T-cell (primary cell): ENCODE data around the gene SH2D2A. TPM values are rescaled to one million over a fixed set of nuclear protein-coding genes. Genes with fewer than 3 reads are reported as not detected.

Experiments used
- ATAC-seq, 4 experiments: fragments of 200-7000 bp in 3 of 4; fragments of 150-1000 bp in 1 of 4; cut with Tn5 transposase; replicated peaks in 1 of 4; 1 replicate in 3 of 4; 2 replicates in 1 of 4; pipeline ENCODE4 v1.10.0; 2021; ENCODE audit warnings: moderate library complexity in 3 of 4, mild to moderate bottlenecking in 2 of 4, moderate number of reproducible peaks in 1 of 4
- CTCF ChIA-PET, 2 donors: fragments of 300-600 bp; sonication (Branson Sonifier 250); formaldehyde crosslinking; loops; one replicate each; lab custom pipeline; 2022; ENCODE audit warnings: antibody characterized with exemption in 2 of 2; lab: Charles Lee
- POLR2A ChIA-PET, 2 donors: fragments of 300-600 bp; sonication (Branson Sonifier 250); formaldehyde crosslinking; loops; one replicate each; lab custom pipeline; 2022; ENCODE audit warnings: antibody characterized with exemption in 2 of 2; lab: Charles Lee
- DNase-seq, 35 experiments: peaks; one replicate each; pipeline versions ENCODE4 v3.0.0 to v3.0.0-alpha.2; 2013 to 2023
- H3K27ac ChIP-seq: one replicate; pipeline ENCODE4 v1.5.1; 2013; ENCODE audit warnings: low read length
- H3K27me3 ChIP-seq, 2 experiments: replicated peaks in 1 of 2; 1 replicate in 1 of 2; 2 replicates in 1 of 2; pipeline versions ENCODE4 v1.6.1 to v1.7.0; 2013; ENCODE audit warnings: low read length in 1 of 2, mixed read lengths in 1 of 2; ENCODE audit not compliant: control insufficient read depth in 2 of 2, insufficient read depth in 2 of 2; ENCODE audit errors: extremely low read depth in 1 of 2
- H3K36me3 ChIP-seq, 2 donors: 1 replicate in 1 of 2; 2 replicates in 1 of 2; pipeline versions ENCODE4 v1.6.1 to v1.7.0; 2013; ENCODE audit warnings: low read length in 1 of 2; ENCODE audit not compliant: control insufficient read depth in 2 of 2, insufficient read depth in 1 of 2; ENCODE audit errors: extremely low read depth in 1 of 2
- H3K4me1 ChIP-seq, 2 experiments: 1 replicate in 1 of 2; 2 replicates in 1 of 2; pipeline versions ENCODE4 v1.6.1 to v1.7.0; 2013; ENCODE audit warnings: low read length in 2 of 2, mixed read lengths in 1 of 2; ENCODE audit not compliant: insufficient read depth in 2 of 2, control insufficient read depth in 1 of 2; ENCODE audit errors: extremely low read depth in 1 of 2
- H3K4me3 ChIP-seq, 2 donors: 1 replicate in 1 of 2; 2 replicates in 1 of 2; pipeline versions ENCODE4 v1.5.1 to v1.7.0; 2013; ENCODE audit warnings: mild to moderate bottlenecking in 2 of 2, low read length in 1 of 2, moderate library complexity in 1 of 2; ENCODE audit not compliant: control insufficient read depth in 1 of 2; ENCODE audit errors: extremely low read depth in 1 of 2
- H3K9me3 ChIP-seq: 2 replicates; pipeline ENCODE4 v1.7.0; 2013
- H3K27ac Mint-ChIP-seq, 2 donors: one replicate each; pipeline ENCODE4 v1.8.0; 2020 to 2021; ENCODE audit warnings: mild to moderate bottlenecking in 2 of 2, mixed read lengths in 2 of 2
- H3K27me3 Mint-ChIP-seq, 2 donors: one replicate each; pipeline ENCODE4 v1.8.0; 2021 to 2022; ENCODE audit warnings: mixed read lengths in 2 of 2
- H3K36me3 Mint-ChIP-seq: one replicate; pipeline ENCODE4 v1.8.0; 2021; ENCODE audit warnings: mixed read lengths
- H3K4me1 Mint-ChIP-seq, 3 donors: one replicate each; pipeline ENCODE4 v1.8.0; 2020 to 2022; ENCODE audit warnings: mixed read lengths in 3 of 3, mild to moderate bottlenecking in 1 of 3
- H3K4me3 Mint-ChIP-seq, 3 donors: one replicate each; pipeline ENCODE4 v1.8.0; 2020 to 2022; ENCODE audit warnings: mild to moderate bottlenecking in 3 of 3, mixed read lengths in 3 of 3, moderate library complexity in 3 of 3
- H3K9me3 Mint-ChIP-seq, 3 donors: one replicate each; pipeline ENCODE4 v1.8.0; 2020 to 2022; ENCODE audit warnings: mixed read lengths in 3 of 3
- WGBS: methylation state at CpG from one replicate; pipeline ENCODE4 v1.1.5; 2013; ENCODE audit warnings: missing lambda C conversion rate; ENCODE audit not compliant: insufficient coverage; 5-methylcytosine and 5-hydroxymethylcytosine counted together
- total RNA-seq, 35 experiments: library from RNA in 6 of 35; stranded (reverse) in 6 of 35; fragments of 120-200 nt in 1 of 35; gene quantifications; one replicate each; pipeline versions ENCODE4 v1.2.1 to v1.2.4 and lab custom pipeline; 2013 to 2026

The SH2D2A gene
- total RNA-seq, 5 donors from 2014 or later (not counting 1 experiment from before 2014, with no cell fraction given), result 42.8 to 110 (median 66.8) TPM

DNA sequence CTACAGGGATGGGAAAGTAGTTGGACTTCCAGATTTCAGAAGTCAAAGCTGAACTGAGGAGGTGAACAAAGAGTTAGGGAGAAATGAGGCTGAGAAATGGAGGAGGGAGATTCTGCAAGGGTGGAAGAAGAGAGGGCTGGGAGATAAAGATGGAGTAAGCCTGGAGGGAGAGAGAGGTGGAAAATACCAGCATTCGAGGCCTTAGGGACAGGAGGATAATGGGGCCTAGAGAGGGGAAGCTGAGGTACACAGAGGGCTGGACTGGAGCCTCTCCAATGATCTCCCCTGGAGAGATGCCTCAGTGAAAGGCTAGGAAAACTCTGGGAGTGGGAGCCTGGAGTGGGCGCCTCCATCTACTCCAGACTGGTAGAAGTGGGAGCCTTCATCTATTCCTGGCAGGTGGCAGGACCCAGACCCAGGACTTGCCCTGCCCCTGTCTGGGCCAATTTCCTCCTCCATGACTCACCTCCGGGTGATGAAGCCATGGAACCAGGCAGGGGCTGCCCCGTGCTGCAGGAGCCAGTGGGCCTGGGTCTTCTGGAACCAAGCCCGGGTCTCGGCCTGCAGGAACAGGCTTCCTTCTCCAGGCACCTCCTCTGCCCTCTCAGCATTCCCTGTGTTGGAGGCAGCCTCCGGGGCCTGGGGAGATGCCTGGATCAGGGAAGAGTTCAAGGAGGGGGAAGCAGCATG lies 1.9 kb downstream of the SH2D2A start:
- DNase-seq (peak in 5 of 35 experiments; percentile 18 to 62 (median 29)), ATAC-seq (no peak)
- Mint-ChIP-seq H3K36me3 (peaks cover 24% of the 10 kb centered on the region), H3K4me3 (peak overlapping the region; percentile 88 to 92 (median 89)), H3K4me1 (peaks cover 57 to 72% (median 66%) of the 10 kb centered on the region in 3 donors), H3K9me3 (no peaks in the 10 kb centered on the region), H3K27me3 (no peaks in the 10 kb centered on the region), H3K27ac (peak overlapping the region; percentile 98 to 100)
- no peaks in the 10 kb centered on the region for H3K27me3 ChIP-seq
- H3K4me3 ChIP-seq, result peak overlapping the region; percentile 54 to 70
- H3K27ac ChIP-seq, result peak overlapping the region; percentile 99
- peaks cover 25 to 73% of the 10 kb centered on the region in 2 experiments for H3K4me1 ChIP-seq
- 57% methylated on average over 2 of the region's 7 CpGs for WGBS
- H3K36me3 ChIP-seq, result peaks cover 9 to 30% of the 10 kb centered on the region in 2 donors
- CTCF ChIA-PET, result interaction anchor here (0.6 to 1.5 kb wide), 12 partner anchors 11 to 86 kb away, joined by 3 to 12 read pairs (median 5); partner anchors contain the start of genes ISG20L2 (in 1 of the 2), METTL25B (in 1 of the 2) and NTRK1 (in 1 of the 2)
- no peaks in the 10 kb centered on the region for H3K9me3 ChIP-seq
- POLR2A ChIA-PET, result no interaction called here

- peaks cover 26% of the 10 kb centered on the region for H3K36me3 Mint-ChIP-seq
- Histone ChIP-seq H3K27me3 (no peaks in the 10 kb centered on the region), H3K4me1 (peaks cover 25 to 79% of the 10 kb centered on the region in 2 experiments), H3K27ac (peak overlapping the region; percentile 99), H3K9me3 (no peaks in the 10 kb centered on the region), H3K36me3 (peaks cover 9 to 33% of the 10 kb centered on the region in 2 donors), H3K4me3 (peak overlapping the region; percentile 54 to 70)
- ChIA-PET CTCF (interaction anchor here (0.6 to 1.5 kb wide), 14 partner anchors 12 to 85 kb away, joined by 3 to 12 read pairs (median 4); partner anchors contain the start of genes ISG20L2 (in 1 of the 2), METTL25B (in 1 of the 2) and NTRK1 (in 1 of the 2)), POLR2A (interaction anchor here in 1 of 2 donors (0.6 kb wide), 1 partner anchor 102 kb away, joined by 3 read pairs; no protein-coding TSS in a partner anchor)
- peaks cover 57 to 77% (median 68%) of the 10 kb centered on the region in 3 donors for H3K4me1 Mint-ChIP-seq
- peak; percentile 41 to 85 (median 71) for DNase-seq
- ATAC-seq, result peak; percentile 46 to 53 (median 50)
- WGBS, result 3% methylated on average over 46 of the region's 60 CpGs
- H3K27me3 Mint-ChIP-seq, result no peaks in the 10 kb centered on the region
- no peaks in the 10 kb centered on the region for H3K9me3 Mint-ChIP-seq
- H3K27ac Mint-ChIP-seq, result peak overlapping the region; percentile 98 to 100
- peak overlapping the region; percentile 88 to 92 (median 89) for H3K4me3 Mint-ChIP-seq
Observed at GRCh38 chr1:156813750-156814570, 2.7 kb downstream of the SH2D2A start.

- POLR2A ChIA-PET, result no interaction called here
- H3K4me1 ChIP-seq, result peaks cover 25 to 86% of the 10 kb centered on the region in 2 experiments
- no peaks in the 10 kb centered on the region for H3K9me3 ChIP-seq
- H3K9me3 Mint-ChIP-seq, result no peaks in the 10 kb centered on the region
- H3K4me1 Mint-ChIP-seq, result peaks cover 60 to 79% (median 72%) of the 10 kb centered on the region in 3 donors
- H3K27ac ChIP-seq, result peak overlapping the region; percentile 99
- peak overlapping the region; percentile 98 to 100 for H3K27ac Mint-ChIP-seq
- CTCF ChIA-PET, result interaction anchor here (0.6 to 1.5 kb wide), 6 partner anchors 10 to 47 kb away, joined by 3 to 12 read pairs (median 6); partner anchors contain the start of gene NTRK1 (in 1 of the 2)
- H3K36me3 Mint-ChIP-seq, result peaks cover 31% of the 10 kb centered on the region
- no peaks in the 10 kb centered on the region for H3K27me3 Mint-ChIP-seq
- peak overlapping the region; percentile 88 to 92 (median 89) for H3K4me3 Mint-ChIP-seq
- no CpG with 5 or more reads among the region's 10 CpGs for WGBS
- no peaks in the 10 kb centered on the region for H3K27me3 ChIP-seq
- H3K36me3 ChIP-seq, result peaks cover 9 to 39% of the 10 kb centered on the region in 2 donors
- H3K4me3 ChIP-seq, result peak overlapping the region; percentile 54 to 70
- DNase-seq (no peak), ATAC-seq (no peak)
Observed at GRCh38 chr1:156813298-156813697, 3.4 kb downstream of the SH2D2A start.

DNA sequence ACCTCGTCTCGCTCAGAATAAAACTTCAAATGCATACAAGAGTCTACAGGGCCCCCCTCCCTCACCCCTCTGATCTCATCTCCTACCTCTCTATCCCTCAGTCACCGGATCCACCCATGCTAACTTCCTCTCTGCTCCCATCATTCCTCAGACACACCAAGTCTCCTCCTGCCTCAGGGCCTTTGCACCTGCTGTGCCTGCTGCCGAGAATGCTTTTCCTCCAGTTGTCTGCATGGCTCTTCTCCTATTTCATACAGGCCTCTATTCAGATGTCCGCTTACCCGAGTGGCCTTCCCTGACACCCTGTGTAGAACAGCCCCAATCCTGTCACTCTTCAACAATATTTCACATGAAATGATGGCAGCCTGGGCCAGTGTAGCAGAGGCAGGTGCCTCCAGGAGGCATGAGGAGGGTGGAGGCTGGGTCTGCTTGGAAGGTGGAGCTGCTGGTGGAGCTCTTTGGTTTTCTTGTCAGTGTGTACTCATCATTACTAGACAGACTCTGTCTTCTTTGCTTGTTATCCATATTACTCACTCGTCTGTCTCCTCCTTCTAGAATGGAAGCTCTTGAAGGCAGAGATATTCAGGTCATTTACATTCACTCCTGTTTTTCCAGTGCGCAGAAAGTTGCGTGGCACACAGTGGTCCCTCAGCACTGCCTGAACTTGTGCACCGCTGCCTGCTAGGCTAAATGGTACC lies 4.2 kb downstream of the SH2D2A start:
- no peak overlapping the region for H3K4me3 ChIP-seq
- ChIA-PET CTCF (interaction anchor here (0.8 to 1.0 kb wide), 2 partner anchors 9 to 10 kb away, joined by 3 to 4 read pairs; no protein-coding TSS in a partner anchor), POLR2A (interaction anchor here in 1 of 2 donors (0.6 kb wide), 1 partner anchor 101 kb away, joined by 4 read pairs; no protein-coding TSS in a partner anchor)
- H3K36me3 Mint-ChIP-seq, result peaks cover 39% of the 10 kb centered on the region
- H3K36me3 ChIP-seq, result peaks cover 9 to 44% of the 10 kb centered on the region in 2 donors
- H3K27me3 Mint-ChIP-seq, result no peaks in the 10 kb centered on the region
- ATAC-seq (no peak), DNase-seq (no peak)
- 97% methylated on average over 8 of the region's 10 CpGs for WGBS
- H3K9me3 Mint-ChIP-seq, result no peaks in the 10 kb centered on the region
- peaks cover 69 to 84% (median 77%) of the 10 kb centered on the region in 3 donors for H3K4me1 Mint-ChIP-seq
- H3K4me3 Mint-ChIP-seq, result peak overlapping the region; percentile 88 to 92 (median 89)
- H3K27me3 ChIP-seq, result no peaks in the 10 kb centered on the region
- H3K27ac ChIP-seq, result peak overlapping the region; percentile 99
- peak overlapping the region; percentile 98 to 100 for H3K27ac Mint-ChIP-seq
- H3K4me1 ChIP-seq, result peaks cover 25 to 90% of the 10 kb centered on the region in 2 experiments
- H3K9me3 ChIP-seq, result no peaks in the 10 kb centered on the region

GRCh38 chr1:156811168-156811567 lies 5.5 kb downstream of the SH2D2A start:
- Mint-ChIP-seq H3K36me3 (peaks cover 46% of the 10 kb centered on the region), H3K27ac (peak overlapping the region; percentile 50 to 98)

More at GRCh38 chr1:156811168-156811567, 5.5 kb downstream of the SH2D2A start:
- 85% methylated on average over 4 of the region's 4 CpGs for WGBS
- CTCF ChIA-PET, result no interaction called here
- Mint-ChIP-seq H3K4me3 (no peak overlapping the region), H3K27me3 (no peaks in the 10 kb centered on the region), H3K4me1 (peaks cover 61 to 75% (median 69%) of the 10 kb centered on the region in 3 donors), H3K9me3 (no peaks in the 10 kb centered on the region)
- DNase-seq (no peak), ATAC-seq (no peak)
- Histone ChIP-seq H3K27me3 (no peaks in the 10 kb centered on the region), H3K27ac (no peak overlapping the region), H3K4me1 (peaks cover 18 to 83% of the 10 kb centered on the region in 2 experiments), H3K4me3 (no peak overlapping the region), H3K36me3 (peaks cover 9 to 52% of the 10 kb centered on the region in 2 donors), H3K9me3 (no peaks in the 10 kb centered on the region)
- POLR2A ChIA-PET, result no interaction called here
